ENCODE results near the gene NKG7. TPM values are rescaled to one million over a fixed set of nuclear protein-coding genes. Genes with fewer than 3 reads are reported as not detected.

The NKG7 gene
- total and polyA plus RNA-seq, 2 of the 13 experiments (the other 11 are each of a cell fraction or from before 2014, with no cell fraction given) = 0.40 TPM; not detected in 1

- no peak for TF ChIP-seq KIAA2018 (CRISPR knock-in tag; IDR thresholded peaks at IDR 0.05; ENCODE audit: borderline replicate concordance)
- no peak for TF ChIP-seq SMYD3 (CRISPR knock-in tag; IDR thresholded peaks at IDR 0.05)
- no peak for TF ChIP-seq HMG20A (CRISPR knock-in tag; IDR thresholded peaks at IDR 0.05; ENCODE audit: borderline replicate concordance)
- TF ChIP-seq ZNF274 (CRISPR knock-in tag; IDR thresholded peaks at IDR 0.05) = no peak
- peak; percentile 38; the same call in 1 of the 2 replicates for TF ChIP-seq ZNF777 (CRISPR knock-in tag; IDR thresholded peaks at IDR 0.05)
- TF ChIP-seq PBX2 (CRISPR knock-in tag; IDR thresholded peaks at IDR 0.05) = no peak; the same call in 1 of the 2 replicates
- no peak for TF ChIP-seq CAMTA2 (CRISPR knock-in tag; IDR thresholded peaks at IDR 0.05; ENCODE audit: borderline replicate concordance)
- TF ChIP-seq SKI (IDR thresholded peaks at IDR 0.05; ENCODE audit: partially characterized antibody) = peak; percentile 56
- TF ChIP-seq NCOA1 (CRISPR knock-in tag; IDR thresholded peaks at IDR 0.05) = no peak
- TF ChIP-seq TARDBP (CRISPR knock-in tag; IDR thresholded peaks at IDR 0.05) = no peak
- TF ChIP-seq ZNF33A (CRISPR knock-in tag; IDR thresholded peaks at IDR 0.05; ENCODE audit: borderline replicate concordance) = no peak
- TF ChIP-seq GPN1 (CRISPR knock-in tag; IDR thresholded peaks at IDR 0.05; ENCODE audit: borderline replicate concordance) = no peak
- TF ChIP-seq IRF9 (CRISPR knock-in tag; IDR thresholded peaks at IDR 0.05; ENCODE audit: borderline replicate concordance) = no peak
- TF ChIP-seq FUBP1 (CRISPR knock-in tag; IDR thresholded peaks at IDR 0.05; ENCODE audit: borderline replicate concordance) = no peak
- no peak for TF ChIP-seq ZNF878 (CRISPR knock-in tag; IDR thresholded peaks at IDR 0.05)
Measured at GRCh38 chr19:51339687-51340656, 32.5 kb downstream of the NKG7 start (continued).

Measured in HepG2 (cell line).